Measurements from ENCODE around the gene STN1.

STN1 gene

GRCh38 chr10:103911021-103911459 is 6.9 kb downstream of the STN1 start:
- H3K4me1 ChIP-seq: peaks cover 34 to 77% (median 58%) of the 10 kb centered on the region in 10 experiments
- peak overlapping the region; percentile 26 to 76 (median 64); a peak in 21 of 22 replicates for H3K27ac ChIP-seq

GRCh38 chr10:103910442-103911012 is 7.5 kb downstream of the STN1 start:
- Histone ChIP-seq H3K27ac (peak overlapping the region in 10 of 11 experiments; percentile 26 to 76 (median 66); a peak in 19 of 22 replicates), H3K4me1 (peaks cover 29 to 72% (median 53%) of the 10 kb centered on the region in 10 experiments), H4K20me1 (no peaks in the 10 kb centered on the region), H3K9ac (peak overlapping the region in 6 of 11 experiments; percentile 20 to 60 (median 48); a peak in 8 of 22 replicates), H3K4me2 (peak overlapping the region; percentile 50 to 83 (median 75)), H3K27me3 (no peaks in the 10 kb centered on the region), H3K36me3 (peaks cover under 1 to 18% (median 12%) of the 10 kb centered on the region in 11 experiments; a peak in 16 of 22 replicates), H3K9me3 (replicated peaks in 1 of 11) (peaks cover 9 to 13% (median 13%) of the 10 kb centered on the region in 11 experiments), H3K4me3 (peak overlapping the region in 1 of 10 experiments; percentile 32; a peak in 2 of 20 replicates)
- no peak for TF ChIP-seq Cebpa-rat (IDR thresholded peaks at IDR 0.05)

More at GRCh38 chr10:103911021-103911459, 6.9 kb downstream of the STN1 start:
- H4K20me1 ChIP-seq: no peaks in the 10 kb centered on the region
- peaks cover 0 to 22% (median 15%) of the 10 kb centered on the region in 11 experiments; a peak in 17 of 22 replicates for H3K36me3 ChIP-seq
- TF ChIP-seq Cebpa-rat (IDR thresholded peaks at IDR 0.05): no peak
- peak overlapping the region in 7 of 11 experiments; percentile 7 to 60 (median 46); a peak in 10 of 22 replicates for H3K9ac ChIP-seq
- H3K9me3 ChIP-seq (replicated peaks in 1 of 11): peaks cover 9 to 18% (median 16%) of the 10 kb centered on the region in 11 experiments
- H3K4me2 ChIP-seq: peak overlapping the region; percentile 50 to 83 (median 75)
- no peaks in the 10 kb centered on the region for H3K27me3 ChIP-seq
- H3K4me3 ChIP-seq: peak overlapping the region in 1 of 10 experiments; percentile 32; a peak in 2 of 20 replicates

- no peak for TF ChIP-seq Cebpa-rat (IDR thresholded peaks at IDR 0.05)
- Histone ChIP-seq H4K20me1 (no peaks in the 10 kb centered on the region), H3K4me3 (no peak overlapping the region), H3K4me2 (no peak overlapping the region), H3K4me1 (peaks cover 20 to 42% (median 34%) of the 10 kb centered on the region in 10 experiments), H3K9ac (no peak overlapping the region), H3K27ac (no peak overlapping the region), H3K9me3 (replicated peaks in 1 of 11) (no peaks in the 10 kb centered on the region), H3K36me3 (peaks cover 14 to 35% (median 24%) of the 10 kb centered on the region in 11 experiments; a peak in 19 of 22 replicates), H3K27me3 (no peaks in the 10 kb centered on the region)
These were observed 12.5 kb downstream of the STN1 start for GRCh38 chr10:103905441-103905840.

- Histone ChIP-seq H3K4me1 (peaks cover under 1 to 20% (median 14%) of the 10 kb centered on the region in 10 experiments; a peak in 18 of 20 replicates), H3K4me2 (no peak overlapping the region), H3K4me3 (no peak overlapping the region), H3K36me3 (peaks cover 40 to 70% (median 54%) of the 10 kb centered on the region in 11 experiments), H4K20me1 (no peaks in the 10 kb centered on the region), H3K9ac (no peak overlapping the region), H3K27me3 (no peaks in the 10 kb centered on the region), H3K27ac (no peak overlapping the region), H3K9me3 (replicated peaks in 1 of 11) (no peaks in the 10 kb centered on the region)
- TF ChIP-seq Cebpa-rat (IDR thresholded peaks at IDR 0.05): no peak
These were observed 16.7 kb downstream of the STN1 start for GRCh38 chr10:103901299-103901698.

- Histone ChIP-seq H3K36me3 (peaks cover 33 to 63% (median 53%) of the 10 kb centered on the region in 11 experiments), H3K9ac (no peak overlapping the region), H3K27me3 (no peaks in the 10 kb centered on the region), H3K4me3 (no peak overlapping the region), H4K20me1 (no peaks in the 10 kb centered on the region), H3K9me3 (replicated peaks in 1 of 11) (no peaks in the 10 kb centered on the region), H3K4me1 (peaks cover 20 to 37% (median 30%) of the 10 kb centered on the region in 10 experiments), H3K27ac (no peak overlapping the region), H3K4me2 (no peak overlapping the region)
- no peak for TF ChIP-seq Cebpa-rat (IDR thresholded peaks at IDR 0.05)
These were observed 18.7 kb downstream of the STN1 start for GRCh38 chr10:103899312-103899711.

- Histone ChIP-seq H3K4me1 (peaks cover 28 to 47% (median 34%) of the 10 kb centered on the region in 10 experiments), H3K36me3 (peaks cover 20 to 54% (median 43%) of the 10 kb centered on the region in 11 experiments), H3K27me3 (no peaks in the 10 kb centered on the region), H3K27ac (no peak overlapping the region), H3K9ac (no peak overlapping the region), H3K9me3 (replicated peaks in 1 of 11) (no peaks in the 10 kb centered on the region), H3K4me2 (peak overlapping the region in 2 of 11 experiments; percentile 5 to 36; a peak in 4 of 22 replicates), H4K20me1 (no peaks in the 10 kb centered on the region), H3K4me3 (no peak overlapping the region)
- TF ChIP-seq Cebpa-rat (IDR thresholded peaks at IDR 0.05): no peak
These were observed 20.7 kb downstream of the STN1 start for GRCh38 chr10:103897241-103897774.

GRCh38 chr10:103896225-103896624 is 21.8 kb downstream of the STN1 start:
- no peak overlapping the region for H3K4me3 ChIP-seq
- no peaks in the 10 kb centered on the region for H3K9me3 ChIP-seq (replicated peaks in 1 of 11)
- H4K20me1 ChIP-seq: no peaks in the 10 kb centered on the region
- H3K9ac ChIP-seq: no peak overlapping the region
- no peaks in the 10 kb centered on the region for H3K27me3 ChIP-seq
- TF ChIP-seq Cebpa-rat (IDR thresholded peaks at IDR 0.05): no peak
- H3K27ac ChIP-seq: peak overlapping the region in 4 of 11 experiments; percentile 14 to 62 (median 50); a peak in 6 of 22 replicates
- peaks cover 28 to 47% (median 34%) of the 10 kb centered on the region in 10 experiments for H3K4me1 ChIP-seq
- H3K4me2 ChIP-seq: peak overlapping the region in 6 of 11 experiments; percentile 56 to 80 (median 72); a peak in 10 of 22 replicates
- H3K36me3 ChIP-seq: peaks cover 29 to 65% (median 50%) of the 10 kb centered on the region in 11 experiments

GRCh38 chr10:103895411-103896186 is 22.4 kb downstream of the STN1 start:
- H3K27me3 ChIP-seq: no peaks in the 10 kb centered on the region
- peak overlapping the region in 5 of 11 experiments; percentile 1 to 62 (median 46); a peak in 7 of 22 replicates for H3K27ac ChIP-seq
- TF ChIP-seq Cebpa-rat (IDR thresholded peaks at IDR 0.05): no peak
- H3K36me3 ChIP-seq: peaks cover 32 to 71% (median 55%) of the 10 kb centered on the region in 11 experiments
- H3K9me3 ChIP-seq (replicated peaks in 1 of 11): no peaks in the 10 kb centered on the region
- no peak overlapping the region for H3K4me3 ChIP-seq
- 0 out of 22 replicates have a peak overlapping the region, but pooled peaks of 1 of the 11 experiments have one; percentile 3 for H3K9ac ChIP-seq
- no peaks in the 10 kb centered on the region for H4K20me1 ChIP-seq
- peak overlapping the region in 10 of 11 experiments; percentile 18 to 80 (median 60); a peak in 19 of 22 replicates for H3K4me2 ChIP-seq
- H3K4me1 ChIP-seq: peaks cover 28 to 49% (median 36%) of the 10 kb centered on the region in 10 experiments

Measured in BLaER1 treated with 17β-estradiol and CSF1 and Interleukin-3, amounts not matched to agents 10 nM and 100 nM (cell line).